LHCN-M2 (cell line): Measurements from ENCODE around the gene OSBPL6. TPM values are rescaled to one million over a fixed set of nuclear protein-coding genes. Genes with fewer than 3 reads are reported as not detected.
"Not testable (repeated sequence)": the region's sequence is repeated elsewhere in the genome, so short reads cannot be mapped to it uniquely, and the experiment has no call there.

Experiments used
- DNase-seq: peaks from one replicate; pipeline ENCODE4 v3.0.0-alpha.2; 2012; ENCODE audit warnings: low read depth
- total RNA-seq: library from RNA; depleted of rRNA; stranded (reverse); fragments of >200 nt; gene quantifications from 2 replicates; pipeline ENCODE4 v1.2.3, GENCODE V29; 2014

The OSBPL6 gene
- total RNA-seq, 1 experiment from 2014 or later: 18.1 TPM

DNA sequence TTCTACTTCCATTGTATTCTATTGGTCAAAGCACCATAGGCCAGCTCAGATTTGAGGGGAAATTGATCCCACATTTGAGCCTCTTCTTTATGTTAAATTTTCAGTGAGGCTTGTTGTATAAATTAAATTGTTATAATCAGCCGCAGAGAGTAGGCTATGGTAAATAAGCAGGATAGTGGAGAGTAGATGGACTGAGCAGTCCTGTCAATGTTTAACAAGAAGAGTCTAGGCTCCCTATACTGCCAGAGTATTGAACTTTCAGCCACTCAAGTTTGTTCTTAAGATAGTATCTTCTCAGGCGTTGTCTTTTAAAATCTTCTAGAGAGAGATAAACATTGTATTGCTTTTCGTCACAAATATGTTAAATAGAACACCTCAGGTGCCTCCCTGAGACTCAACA, 155.7 kb downstream of the OSBPL6 start:
- DNase-seq: no peak

DNA sequence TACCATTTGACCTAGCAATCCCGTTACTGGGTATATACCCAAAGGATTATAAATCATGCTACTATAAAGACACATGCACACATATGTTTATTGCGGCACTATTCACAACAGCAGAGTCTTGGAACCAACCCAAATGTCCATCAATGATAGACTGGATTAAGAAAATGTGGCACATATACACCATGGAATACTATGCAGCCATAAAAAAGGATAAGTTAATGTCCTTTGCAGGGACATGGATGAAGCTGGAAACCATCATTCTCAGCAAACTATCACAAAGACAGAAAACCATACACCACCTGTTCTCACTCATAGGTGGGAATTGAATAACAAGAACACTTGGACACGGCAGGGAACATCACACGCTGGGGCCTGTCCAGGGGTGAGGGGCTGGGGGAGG, 163.4 kb downstream of the OSBPL6 start:
- not testable (repeated sequence) for DNase-seq

- no peak for DNase-seq
Observed at GRCh38 chr2:178359192-178359912, 165.0 kb downstream of the OSBPL6 start.

DNA sequence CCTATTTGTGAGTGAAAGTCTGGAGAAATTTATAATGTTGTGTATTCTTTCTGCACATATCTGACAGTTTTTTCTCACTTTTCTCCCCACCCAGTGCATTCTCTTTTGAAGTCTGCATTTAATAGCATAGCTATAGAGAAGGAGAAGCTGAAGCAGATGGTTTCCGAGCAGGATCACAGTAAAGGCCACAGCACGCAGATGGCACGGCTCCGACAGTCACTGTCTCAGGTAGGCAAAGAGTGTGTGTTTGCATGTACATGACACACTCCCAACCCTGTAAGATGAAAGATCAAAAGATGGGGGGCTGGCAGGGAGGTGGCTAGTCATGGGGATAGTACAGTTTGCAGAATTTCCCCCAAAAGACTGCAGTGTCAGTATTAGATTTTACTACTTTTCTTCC, 167.3 kb downstream of the OSBPL6 start:
- DNase-seq: no peak

DNA sequence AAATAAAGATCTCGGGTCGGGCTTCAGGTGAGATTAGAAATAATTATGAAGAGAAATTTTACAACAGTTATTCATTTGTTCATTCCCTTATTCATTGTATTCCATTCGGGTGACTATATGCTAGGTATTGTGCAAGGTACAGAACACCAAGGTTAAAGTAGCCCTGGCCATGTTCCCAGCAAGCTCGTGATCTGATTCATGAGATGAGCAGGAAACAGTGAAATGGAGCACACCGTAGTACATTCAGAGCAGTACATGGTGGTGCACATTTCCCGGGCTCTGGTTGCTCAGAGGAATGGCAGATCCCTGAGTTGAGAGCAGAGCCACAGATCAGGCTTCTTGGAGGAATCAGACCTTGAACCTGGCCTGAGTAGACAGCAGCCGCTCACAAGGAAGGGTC, 168.9 kb downstream of the OSBPL6 start:
- DNase-seq: peak; percentile 60

GRCh38 chr2:178365116-178365515, 170.8 kb downstream of the OSBPL6 start:
- DNase-seq: no peak

DNA sequence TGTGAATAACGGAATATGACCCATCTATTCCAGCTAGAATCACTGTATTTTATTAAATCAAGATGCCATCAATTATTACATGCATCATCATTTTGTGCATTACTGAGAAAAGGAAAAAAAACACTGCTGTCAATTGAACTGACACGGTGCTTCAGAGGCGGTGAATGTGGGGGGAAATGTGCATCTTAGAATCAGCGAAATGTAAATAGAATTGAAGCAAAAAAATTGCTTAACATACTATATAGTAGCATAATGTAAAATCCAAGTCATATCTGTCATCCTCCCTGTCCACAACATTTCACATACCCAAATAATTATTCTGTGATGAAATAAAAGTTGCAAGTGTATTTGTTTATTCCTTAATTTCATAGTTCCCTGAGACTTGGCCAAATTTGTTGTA, 172.1 kb downstream of the OSBPL6 start:
- no peak for DNase-seq

DNA sequence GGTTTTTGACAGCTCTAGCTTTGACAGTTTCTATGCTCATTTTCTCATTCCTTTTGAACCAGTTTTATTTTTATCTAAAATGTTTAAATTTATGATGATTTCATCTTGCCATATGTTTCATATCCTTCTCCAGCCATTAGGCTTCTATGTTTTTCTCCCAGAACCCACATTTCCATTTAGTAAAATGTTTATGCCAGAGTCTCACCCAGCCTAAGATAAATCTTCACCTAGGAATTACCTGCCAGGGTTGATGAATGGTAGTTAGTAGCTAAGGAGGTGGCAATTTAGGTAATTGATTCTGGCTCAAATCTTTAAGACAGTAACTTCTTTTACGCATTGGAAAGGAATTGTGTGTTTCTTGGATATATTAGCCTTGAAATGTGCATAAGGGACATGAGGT, 173.0 kb downstream of the OSBPL6 start:
- no peak for DNase-seq

- no peak for DNase-seq
Observed at GRCh38 chr2:178374865-178375264, 180.6 kb downstream of the OSBPL6 start.

DNA sequence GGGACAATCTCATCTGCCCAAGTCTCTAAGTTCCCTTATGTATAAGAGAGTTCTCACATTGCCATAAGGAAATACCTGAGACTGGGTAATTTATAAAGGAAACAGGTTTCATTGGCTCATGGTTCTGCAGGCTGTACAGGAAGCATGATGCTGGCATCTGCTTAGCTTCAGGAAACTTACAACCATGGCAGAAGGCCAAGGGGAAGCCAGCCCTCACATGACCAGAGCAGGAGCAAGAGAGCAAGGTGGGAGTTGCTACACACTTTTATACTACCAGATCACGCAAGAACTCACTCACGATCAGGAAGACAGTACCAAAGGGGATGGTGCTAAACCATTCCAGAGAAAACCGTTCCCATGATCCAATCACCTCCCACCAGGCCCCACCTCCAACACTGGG, 182.7 kb downstream of the OSBPL6 start:
- DNase-seq: no peak

DNA sequence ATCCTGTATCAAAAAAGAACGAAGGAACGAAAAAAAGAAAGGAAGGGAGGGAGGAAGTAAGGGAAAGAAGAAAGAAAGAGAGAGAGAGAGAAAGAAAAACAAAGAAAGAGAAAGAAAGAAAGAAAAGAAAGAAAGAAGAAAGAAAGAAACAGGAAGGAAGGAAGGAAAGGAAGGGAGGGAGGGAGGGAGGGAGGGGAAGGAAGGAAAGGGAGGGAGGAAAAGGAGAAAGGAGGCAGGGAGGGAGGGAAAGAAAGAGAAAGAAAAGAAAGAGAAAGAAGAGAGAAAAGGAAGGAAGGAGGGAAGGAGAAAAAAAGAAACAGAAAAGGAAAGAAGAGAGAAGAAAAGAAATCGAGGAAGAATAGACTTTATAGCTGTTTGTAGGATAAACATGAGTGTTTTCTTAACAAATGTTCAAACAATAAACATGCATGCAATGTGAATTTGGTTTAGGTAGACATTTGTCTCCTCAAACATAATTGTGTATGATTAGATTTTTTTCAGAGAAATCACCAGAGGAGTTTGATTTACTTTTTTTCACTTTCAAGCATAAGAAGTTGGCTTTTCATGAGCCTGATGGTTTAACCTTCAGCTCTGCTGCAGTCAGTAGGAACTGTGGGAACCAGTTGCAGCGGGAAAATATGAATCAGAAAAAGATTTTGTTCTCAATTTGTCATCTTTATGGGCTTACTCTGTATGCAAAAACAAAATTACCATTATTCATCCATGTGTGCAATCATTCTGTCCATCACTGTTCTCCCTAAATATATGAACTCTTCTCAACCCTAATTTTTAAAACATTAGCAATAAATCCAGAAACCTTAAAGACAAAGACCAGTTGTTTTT, 185.1 kb downstream of the OSBPL6 start:
- DNase-seq: no peak

DNA sequence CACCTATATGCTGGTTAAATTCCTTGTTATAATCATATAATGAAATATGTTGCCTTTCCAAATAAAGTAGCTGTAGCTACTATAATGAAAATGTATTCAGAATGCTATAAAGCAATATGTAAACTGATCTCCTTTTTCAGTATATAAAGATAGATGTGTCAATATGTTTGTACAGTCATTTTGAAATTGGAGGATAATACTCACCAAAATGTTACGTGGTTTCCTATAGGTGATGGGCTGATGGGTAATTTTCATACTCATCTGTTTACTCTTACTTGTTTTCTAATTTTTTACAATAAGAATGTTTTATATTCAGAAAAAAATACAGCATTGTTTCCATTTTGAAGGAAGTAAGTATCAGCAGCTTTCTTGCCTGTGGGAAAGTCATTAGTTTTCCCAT, 186.5 kb downstream of the OSBPL6 start:
- DNase-seq: no peak

DNA sequence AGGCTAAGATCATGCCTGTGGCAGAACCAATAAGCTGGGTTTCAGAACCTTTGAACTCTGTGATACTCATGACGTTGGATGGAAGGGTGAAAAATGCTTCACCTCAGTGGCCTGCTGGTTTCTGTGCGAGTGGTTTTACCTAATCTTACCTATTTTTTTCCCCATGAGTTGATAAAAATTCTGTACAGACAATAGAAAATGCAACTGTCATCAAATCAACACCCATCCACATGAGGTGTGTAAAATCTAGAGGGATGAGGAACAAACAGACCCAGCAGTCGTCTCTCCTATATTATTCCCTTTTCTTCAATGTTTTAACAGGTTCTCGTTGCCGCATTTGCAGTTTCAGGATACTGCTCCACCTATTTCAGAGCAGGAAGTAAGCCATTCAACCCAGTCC, 189.4 kb downstream of the OSBPL6 start:
- DNase-seq: no peak

DNA sequence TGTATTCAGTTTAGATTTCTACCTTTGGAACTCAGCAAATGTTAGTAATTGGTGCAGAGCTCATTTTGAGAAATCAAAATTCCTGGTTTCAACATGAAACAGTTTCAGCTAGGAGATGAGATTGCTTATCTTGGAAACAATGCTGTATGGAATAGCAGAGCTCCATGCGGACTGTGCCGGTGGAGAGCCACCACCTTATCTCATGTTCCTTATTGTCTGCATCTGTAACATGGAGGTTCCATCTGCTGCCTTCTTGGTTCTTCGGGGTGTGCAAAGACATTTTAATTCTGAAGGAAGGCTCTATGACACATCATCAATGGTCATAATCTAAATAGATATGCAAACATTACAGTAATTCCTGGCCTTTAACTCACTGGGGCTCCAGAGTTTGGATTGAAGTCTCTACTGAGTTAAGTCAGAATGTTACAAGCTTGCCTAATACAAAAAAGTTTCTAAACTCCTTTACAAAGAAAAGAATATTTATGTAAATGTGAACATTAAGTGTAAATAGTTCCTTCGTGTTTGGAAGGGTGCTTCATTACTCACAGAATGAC, 191.4 kb downstream of the OSBPL6 start:
- DNase-seq: no peak

DNA sequence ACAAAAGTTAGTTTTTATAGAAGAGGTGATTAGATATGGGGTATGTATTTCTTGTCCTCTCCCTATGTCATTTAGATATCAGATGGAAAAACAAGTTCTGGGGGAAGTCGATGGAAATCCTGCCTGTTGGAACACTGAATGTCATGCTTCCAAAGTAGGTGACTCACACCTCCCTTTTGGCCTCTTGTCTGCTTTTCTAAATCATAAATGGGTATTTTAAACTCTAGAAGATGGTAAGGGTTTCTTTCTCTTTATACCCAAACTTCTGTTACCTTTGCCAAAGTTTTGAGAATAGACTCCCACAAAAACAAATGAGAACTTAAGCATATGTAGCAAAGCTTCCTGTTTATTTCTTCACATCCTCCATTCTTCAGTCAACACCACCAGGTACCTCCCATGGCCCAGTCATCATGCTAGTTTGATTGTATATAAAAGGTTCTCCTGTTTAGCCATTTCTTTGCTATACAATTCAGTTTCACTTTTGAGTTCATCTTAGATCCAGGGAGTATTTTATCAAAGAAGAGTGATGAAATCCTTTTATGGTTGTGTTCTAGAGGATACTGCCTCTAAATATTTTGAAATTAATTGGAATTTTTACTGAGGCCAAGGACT, 192.8 kb downstream of the OSBPL6 start:
- DNase-seq: peak; percentile 33

- no peak for DNase-seq
Observed at GRCh38 chr2:178388287-178388686, 194.0 kb downstream of the OSBPL6 start.

DNA sequence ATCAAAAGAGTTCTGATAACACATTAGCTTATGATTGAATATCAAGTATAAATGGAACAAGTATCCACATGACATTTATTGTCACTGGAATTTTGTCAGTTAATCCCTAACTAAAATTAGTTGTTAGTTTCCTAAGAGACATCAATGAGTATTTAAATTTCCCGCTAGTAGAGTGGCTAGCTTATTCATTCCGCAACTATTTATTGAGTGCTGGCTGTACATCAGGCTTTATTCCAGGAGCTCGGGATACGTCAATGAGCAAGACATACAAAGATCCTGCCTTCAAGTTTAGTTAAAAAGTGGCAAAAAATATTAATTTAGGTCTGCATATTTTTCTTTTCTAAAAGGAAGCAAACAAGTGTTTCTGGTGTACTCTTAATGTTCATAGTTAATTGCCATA, 197.4 kb downstream of the OSBPL6 start:
- no peak for DNase-seq

DNA sequence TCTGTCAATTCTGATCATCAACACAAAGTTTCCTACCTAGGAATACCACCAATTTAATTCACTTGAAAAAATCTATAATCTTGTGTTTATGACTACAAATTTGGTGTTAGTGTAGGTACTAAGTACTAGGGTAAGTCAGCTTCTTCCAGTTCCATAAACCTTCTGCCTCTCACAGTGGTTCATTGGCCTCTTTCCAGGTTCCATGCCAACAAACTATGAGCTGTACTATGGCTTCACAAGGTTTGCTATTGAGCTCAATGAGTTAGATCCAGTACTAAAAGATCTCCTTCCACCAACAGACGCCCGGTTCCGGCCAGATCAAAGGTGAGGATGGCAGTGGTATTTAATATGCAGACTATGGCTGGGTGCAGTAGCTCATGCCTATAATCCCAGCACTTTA, 197.9 kb downstream of the OSBPL6 start:
- peak; percentile 75 for DNase-seq

DNA sequence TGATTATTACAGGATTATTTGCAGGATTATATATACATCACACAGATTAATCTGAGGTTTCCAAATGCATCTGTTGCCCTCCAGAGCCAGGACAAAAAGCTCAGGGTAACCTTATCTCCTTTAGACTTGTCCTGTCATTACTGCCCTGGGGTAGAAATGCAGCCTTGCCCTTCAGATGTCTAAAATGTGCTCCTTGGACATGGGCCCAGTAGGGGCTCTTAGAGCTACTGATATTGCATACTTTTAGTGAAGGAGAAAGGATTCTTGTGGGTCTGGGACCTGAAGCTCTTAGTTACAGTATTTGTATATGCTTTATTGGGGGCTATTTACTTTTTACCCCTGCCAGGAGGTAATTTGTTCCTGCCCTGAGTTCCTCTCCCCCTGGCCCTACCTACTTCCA, 200.5 kb downstream of the OSBPL6 start:
- no peak for DNase-seq

- DNase-seq: no peak
Observed at GRCh38 chr2:178395295-178395694, 201.0 kb downstream of the OSBPL6 start.

GRCh38 chr2:178395941-178396570, 201.7 kb downstream of the OSBPL6 start:
- DNase-seq: no peak
